Stimulated activated CD4-positive, alpha-beta T cell treated with anti-CD3 and anti-CD28 coated beads, Interleukin-4, amount 100 ng/mL, for 24 hours (primary cell): ENCODE data around the gene SVOPL.
"Not testable (repeated sequence)": the region's sequence is repeated elsewhere in the genome, so short reads cannot be mapped to it uniquely, and the experiment has no call there.

ENCODE experiments used
- DNase-seq: peaks from one replicate; pipeline ENCODE4 v3.0.0-alpha.2; 2020

The SVOPL gene, protein sequence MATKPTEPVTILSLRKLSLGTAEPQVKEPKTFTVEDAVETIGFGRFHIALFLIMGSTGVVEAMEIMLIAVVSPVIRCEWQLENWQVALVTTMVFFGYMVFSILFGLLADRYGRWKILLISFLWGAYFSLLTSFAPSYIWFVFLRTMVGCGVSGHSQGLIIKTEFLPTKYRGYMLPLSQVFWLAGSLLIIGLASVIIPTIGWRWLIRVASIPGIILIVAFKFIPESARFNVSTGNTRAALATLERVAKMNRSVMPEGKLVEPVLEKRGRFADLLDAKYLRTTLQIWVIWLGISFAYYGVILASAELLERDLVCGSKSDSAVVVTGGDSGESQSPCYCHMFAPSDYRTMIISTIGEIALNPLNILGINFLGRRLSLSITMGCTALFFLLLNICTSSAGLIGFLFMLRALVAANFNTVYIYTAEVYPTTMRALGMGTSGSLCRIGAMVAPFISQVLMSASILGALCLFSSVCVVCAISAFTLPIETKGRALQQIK

DNA sequence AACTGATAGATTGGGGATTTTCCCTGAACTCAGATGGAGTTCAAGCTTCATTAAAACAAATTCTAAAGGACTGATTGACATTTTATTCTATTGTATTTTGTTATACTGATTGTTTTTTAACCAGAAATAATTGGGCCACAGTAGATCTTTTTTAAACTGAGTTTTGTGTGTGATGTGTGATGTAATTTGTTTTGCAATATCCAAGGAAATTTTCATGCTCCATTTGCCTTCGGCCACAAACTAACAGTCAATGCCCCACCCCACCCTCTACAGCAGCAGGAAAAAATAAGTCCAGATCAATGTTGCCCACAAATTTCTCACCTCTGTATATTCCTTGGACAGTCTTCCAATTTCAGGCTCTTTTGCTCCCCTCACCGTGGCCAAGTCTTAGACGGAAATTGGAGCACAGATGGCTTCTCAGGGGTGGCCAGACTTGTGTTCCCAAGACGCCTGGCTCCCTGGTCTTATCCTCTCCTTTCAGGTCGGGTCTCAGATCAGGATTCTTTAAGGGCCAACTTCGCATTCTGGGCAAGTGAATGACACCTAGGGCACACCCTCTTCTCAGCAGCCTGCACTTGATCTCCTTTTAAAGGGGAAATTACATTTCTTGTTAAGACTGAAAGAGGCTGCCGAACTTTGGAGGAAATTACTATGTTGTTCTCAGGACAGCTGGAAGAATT is at the start of gene SVOPL:
SVOPL (minus strand) TSS at position 506 of the 680 bp plus-strand sequence. CDS start 22,317 bp downstream, outside the sequence.
- DNase-seq: no peak

DNA sequence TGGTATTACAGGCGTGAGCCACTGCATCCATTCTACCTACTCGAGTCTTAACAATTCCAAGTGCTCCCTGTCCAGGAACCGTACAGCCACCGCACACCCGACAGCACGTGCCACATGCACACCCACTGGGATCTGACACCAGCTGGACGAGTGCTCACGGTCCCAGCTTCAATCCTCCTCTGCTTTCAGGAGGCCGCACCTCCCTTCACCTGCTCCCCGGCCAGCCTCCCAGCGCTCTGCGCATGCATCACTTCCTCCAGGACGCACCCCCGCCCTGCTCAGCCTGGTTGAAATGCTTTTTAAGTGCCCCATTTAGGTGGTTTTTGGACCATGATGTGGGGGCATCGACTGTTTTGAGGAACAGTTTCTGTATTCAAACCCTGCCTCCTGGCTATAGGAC is 49.3 kb upstream of the SVOPL start:
- DNase-seq: no peak

DNA sequence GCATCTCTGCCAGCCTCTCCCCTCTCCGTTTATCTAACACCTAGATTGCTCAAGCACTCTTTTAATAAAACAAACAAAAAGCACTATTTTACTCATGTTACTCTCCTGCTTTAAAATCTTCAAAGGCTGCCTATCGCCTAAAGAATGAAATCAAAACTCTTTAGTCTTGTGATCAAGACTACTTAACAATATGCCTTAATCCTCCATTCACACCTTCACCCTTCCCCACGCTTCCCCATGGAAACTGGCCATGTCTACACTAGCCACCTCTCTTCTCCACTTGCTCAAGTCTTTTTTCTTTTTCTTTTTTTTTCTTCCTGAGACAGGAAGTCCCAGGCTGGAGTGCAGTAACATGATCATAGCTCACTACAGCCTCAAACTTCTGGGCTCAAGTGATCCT is 48.8 kb upstream of the SVOPL start:
- no peak for DNase-seq

DNA sequence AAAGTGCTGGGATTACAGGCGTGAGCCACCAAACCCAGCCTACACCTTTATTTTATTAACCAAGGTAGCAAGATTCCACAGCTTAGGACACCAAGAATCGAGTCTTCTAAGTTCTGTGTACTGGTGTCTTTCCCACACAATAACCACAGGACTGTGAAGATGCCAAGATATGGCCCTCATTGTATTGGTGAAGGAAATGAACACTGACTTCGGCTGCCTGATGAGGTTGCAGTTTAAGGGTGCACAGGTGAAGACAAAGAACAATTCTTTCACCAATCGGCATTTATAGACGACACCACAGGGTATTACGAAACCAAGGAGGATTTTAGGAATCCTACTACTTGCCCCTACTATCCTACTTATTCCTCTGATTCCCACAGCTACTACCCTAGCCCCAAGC is 47.5 kb upstream of the SVOPL start:
- no peak for DNase-seq

DNA sequence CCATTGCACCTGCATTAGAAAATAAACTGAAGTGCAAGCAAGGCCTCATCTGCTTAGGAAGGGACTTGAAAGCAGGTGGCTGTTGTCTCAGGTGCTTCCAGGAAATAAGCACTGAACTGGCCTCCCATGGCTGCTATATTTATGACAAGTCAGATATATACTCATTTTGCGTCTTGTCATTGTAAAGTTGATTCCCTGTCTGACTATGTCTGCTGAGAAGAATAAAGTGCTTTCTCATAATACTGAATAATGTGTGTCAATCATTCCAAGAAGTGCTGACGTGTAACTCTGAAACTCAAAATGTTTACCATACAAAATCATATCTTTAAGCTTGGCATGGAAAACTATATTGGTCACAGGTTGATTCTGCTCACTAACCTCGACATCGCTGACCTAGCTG is 44.9 kb upstream of the SVOPL start:
- DNase-seq: no peak

DNA sequence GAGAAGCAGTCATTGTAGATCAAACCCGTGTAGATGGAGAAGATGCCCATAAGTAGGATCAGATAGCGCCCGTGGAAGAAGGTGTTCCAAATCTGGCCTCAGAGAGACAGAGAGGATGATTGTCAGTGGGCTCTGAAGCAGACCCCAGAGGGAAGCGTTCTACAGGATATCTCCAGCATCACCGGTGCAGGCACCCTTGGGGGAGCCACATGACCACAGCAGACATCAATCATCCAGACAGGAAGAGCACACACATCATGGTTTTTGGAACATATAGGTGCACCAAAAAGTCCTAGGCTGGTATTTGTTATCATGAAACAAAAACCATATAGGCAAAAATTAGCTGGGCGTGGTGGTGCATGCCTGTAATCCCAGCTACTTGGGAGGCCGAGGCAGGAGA is 44.0 kb upstream of the SVOPL start:
- DNase-seq: no peak

DNA sequence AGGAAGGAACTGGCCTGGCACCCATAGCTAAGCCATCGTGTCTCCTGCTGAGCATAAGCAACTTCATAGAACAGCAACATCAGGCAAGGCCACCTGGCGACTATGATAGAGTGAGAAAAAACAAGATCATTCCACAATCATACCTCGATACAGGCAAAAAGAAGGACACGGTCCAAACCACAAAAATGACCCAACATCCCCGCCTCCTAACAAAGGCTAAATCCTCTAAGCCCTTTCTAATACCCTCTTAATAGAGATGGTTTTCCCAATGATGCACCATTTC is 40.2 kb upstream of the SVOPL start:
- no peak for DNase-seq

DNA sequence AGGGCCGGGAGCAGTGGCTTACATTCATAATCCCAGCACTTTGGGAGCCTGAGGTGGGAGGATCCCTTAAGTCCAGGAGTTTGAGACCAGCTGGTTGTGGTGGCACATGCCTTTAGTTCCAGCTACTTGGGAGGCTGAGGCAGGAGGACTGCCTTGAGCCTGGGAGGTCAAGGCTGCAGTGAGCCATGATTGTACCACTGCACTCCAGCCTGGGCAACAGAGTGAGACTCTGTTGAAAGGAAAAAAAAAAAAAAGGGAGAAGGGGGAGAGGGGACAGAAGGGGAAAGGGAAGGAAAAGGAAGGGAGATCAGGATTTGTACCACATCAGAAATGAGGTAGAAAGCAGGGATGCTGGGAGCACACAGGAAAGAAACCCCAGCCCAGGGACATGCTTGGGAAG is 38.7 kb upstream of the SVOPL start:
- no peak for DNase-seq

DNA sequence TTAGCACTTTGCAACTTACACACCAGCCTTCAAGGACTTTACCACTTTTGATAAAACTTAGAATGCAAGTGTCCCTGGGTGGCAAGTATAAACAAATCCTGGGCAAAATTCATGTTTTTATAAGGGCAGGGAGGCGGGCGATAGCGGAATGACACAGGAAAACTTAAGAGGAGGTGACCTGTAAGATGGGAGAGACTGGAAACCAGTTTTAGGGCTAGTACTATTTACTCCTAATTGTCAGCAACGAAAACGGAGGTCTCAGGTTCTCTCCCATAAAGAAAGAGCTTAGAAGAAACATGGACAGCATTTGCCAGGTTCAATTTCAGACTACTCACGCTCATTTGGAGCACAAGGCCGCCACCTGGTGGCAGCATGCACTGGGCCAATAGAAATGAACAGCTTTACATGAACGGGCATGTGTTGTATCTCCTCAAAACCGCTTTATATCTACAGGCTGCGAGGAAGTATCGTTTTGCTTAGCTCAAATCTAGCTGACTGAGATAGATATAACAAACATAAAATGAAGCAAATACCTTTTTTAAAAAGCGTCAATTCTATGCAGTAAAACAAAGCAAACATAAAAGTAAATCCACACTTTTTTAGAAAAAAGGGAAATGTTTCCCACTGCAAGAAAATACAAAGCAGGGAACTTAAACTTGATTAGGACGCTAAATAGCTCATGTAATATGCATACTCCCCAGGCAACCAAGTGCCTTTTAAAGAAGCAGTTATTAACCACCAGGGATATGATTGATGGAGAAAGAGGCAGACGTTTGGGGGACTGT is 37.6 kb upstream of the SVOPL start:
- peak; percentile 82 for DNase-seq

DNA sequence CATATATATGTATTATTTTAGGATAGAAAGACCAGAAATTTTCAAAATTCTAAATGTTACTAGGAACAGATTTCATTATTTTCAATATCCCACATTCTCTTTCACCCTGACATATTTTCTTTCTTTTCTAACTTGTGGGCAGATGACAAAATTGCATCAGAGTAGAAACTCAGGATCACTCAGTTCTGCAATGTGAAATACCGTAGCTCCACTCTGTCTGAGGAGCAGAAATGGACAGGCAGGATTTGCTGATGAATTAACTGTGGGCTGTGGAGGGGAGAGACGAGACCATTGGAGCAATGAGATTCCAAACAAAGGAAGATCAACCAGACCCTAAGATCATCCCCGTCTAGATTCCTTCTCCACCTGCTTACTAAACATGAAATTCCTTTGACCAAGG is 37.0 kb upstream of the SVOPL start:
- no peak for DNase-seq

DNA sequence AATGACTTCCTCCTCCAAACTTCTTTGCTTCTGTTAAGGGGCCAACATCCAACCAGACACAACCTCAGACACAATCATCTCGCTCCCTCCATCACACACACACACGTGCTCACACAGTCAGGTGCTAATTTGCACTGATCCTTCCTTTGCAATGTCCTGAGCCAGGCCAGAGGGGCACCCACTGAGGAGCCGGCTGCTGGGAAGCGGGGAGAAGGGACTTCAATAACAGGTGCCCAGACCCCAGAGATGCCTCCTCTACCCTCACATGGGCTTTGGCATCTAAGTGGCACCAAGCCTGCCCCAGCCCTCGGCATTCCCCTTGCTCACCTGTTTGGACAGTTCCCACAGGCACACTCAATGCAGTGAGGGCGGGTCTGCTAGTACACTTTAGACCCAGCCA is 34.2 kb upstream of the SVOPL start:
- no peak for DNase-seq

DNA sequence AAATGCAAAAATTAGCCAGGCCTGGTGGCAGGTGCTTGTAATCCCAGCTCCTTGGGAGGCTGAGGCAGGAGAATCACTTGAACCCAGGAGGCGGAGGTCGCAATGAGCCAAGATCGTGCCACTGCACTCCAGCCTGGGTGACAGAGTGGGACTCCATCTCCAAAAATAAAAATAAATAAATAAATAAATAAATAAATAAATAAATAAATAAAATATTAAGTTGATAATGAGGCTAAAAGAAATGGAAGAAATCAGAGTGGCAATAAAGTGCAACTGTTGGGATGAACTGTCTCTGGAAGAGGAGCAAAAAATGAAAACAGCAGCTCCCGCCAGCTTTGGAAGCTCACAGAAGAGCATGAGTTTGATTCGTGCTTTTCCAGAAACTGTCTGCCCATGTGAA is 30.6 kb upstream of the SVOPL start:
- not testable (repeated sequence) for DNase-seq

DNA sequence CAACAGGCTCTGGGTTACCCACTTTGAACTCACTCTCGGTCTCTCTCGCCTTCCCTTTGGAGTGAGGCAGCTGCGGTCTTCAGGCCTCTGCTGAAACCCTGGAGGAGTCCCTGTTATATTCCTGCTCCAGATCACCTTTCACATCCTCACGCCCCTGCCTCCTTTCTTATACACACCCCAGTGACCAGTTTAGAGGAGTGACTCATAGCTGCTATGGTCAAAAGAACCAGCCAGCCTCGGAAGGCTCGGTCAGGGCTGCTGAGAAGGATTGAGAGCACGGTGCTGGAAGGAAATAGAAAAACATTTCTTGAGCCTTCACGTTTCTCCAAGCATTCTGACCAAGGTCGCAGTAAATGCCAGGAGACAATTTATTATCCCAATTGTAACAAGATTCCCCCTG is 28.3 kb upstream of the SVOPL start:
- no peak for DNase-seq

DNA sequence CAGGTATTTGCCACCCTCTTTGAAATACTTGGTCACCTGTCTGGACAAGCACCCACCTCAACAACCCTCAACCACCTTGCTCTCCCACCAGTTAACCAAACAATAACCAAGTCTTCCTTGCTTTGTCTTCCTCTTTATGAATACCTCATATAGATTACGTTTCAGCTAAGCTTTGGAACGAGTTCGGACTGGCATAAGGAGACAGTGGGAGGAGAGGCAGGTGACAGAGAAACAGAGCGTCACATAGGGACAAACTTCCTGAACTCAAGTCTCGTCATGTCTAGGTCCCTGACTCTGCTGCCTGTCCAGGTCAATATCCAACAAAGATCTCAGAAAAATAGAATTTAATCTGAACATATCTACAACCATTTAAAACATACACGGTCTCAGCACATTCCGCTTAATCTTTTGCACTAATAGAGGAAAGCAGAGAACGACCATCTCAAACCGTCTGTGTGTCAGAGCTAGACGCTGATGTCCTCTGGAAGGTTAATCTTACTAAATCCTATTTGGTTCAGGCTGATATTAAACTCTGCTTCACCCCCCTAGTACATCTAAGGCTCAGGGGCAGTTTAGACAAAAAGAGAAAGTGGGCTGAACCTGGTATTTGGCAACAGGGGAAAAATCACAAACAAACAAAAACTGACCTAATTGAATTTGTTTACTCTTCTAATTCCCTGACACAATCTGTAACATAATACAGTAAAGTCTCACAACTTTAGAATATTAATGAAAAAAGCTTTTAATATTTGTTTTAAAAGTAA is 26.4 kb upstream of the SVOPL start:
- no peak for DNase-seq

DNA sequence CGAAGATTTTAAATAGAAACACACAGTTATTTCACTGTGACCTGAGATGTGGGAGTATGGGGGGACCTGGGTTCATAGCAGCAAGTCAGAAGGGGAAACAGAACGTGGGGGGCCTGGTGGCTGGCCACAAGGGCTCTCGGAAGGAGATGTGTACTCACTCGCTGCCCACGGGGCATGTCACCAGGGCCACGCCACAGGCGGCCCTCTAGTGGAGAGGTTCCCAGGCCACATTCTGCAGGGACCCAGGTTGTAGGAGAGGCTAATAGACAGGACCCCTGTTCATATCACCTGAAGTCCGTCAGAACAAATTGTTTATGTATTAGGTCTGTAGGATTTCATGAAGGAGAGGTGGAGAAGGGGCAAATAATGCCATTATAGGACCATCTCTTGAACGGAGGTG is 25.1 kb upstream of the SVOPL start:
- DNase-seq: no peak

DNA sequence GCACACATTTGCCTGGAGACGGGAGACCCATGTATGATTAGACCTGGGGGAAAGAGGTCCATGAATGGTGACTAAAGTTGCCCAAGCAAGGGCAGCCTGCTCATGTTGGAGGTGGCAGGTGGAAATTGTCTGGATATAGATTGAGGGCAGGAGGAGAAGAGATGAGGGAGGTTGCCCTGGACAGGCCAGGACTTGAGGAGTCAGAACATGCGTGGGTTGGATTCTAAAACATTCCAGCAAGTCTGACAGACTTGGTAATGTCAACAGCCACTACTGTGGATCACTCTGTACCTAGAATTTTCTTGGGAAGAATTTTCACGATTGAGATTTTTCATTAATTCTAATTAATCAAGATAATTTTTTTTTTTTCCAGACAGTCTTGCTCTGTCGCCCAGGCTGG is 19.1 kb upstream of the SVOPL start:
- DNase-seq: no peak

DNA sequence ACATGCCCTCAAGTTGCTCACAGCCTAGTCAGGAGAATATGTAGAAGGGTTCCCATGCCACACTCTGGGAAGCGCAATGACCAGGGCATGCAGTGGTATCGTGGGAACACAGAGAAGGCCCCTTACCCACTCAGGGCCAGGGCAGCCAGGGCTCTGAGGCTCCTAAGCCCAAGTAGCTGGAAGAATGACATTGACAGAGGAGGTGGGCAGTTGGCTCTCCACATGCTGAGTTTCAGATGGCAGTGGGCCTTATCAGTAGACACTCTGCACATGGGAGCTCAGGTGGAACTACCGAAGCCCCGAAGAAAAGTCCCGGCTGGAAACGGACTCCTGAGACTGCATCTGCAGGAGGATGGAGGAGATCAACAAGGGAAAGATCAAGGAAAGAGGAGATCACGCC is 15.7 kb upstream of the SVOPL start:
- no peak for DNase-seq

DNA sequence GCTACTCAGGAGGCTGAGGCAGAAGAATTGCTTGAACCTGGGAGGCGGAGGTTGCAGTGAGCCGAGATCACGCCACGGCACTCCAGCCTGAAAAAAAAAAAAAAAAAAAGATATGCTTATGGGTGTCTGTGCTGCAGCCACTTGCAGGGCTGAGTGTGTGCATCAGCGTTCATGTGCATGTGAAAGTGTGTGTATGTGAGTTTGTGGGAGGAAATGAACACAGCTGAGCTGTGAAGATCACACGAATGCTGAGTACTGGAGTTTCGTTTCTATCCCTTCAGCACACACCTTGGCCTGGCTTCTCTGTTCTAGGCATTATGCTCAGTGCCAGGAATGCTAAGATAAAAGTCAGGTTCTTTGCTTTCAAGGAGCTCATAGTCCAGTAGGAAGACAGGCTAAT is 12.0 kb upstream of the SVOPL start:
- no peak for DNase-seq

DNA sequence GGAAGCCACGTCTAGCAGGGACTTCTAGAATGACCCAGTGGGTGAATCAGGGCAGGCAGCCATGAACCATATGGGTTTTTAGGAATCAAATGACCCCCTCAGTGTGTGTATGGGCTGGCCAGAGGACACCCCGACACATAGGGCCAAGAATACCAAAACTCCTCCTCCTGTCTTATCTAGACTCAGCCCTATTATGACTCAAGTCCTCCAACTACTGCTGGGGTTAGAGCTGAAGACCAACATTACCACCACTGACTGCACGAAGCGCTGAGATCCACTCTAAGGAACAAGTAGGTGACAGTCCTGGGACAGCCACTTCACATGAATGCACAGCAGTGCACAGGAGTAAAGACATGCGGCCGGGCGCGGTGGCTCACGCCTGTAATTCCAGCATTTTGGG is 11.5 kb upstream of the SVOPL start:
- no peak for DNase-seq

DNA sequence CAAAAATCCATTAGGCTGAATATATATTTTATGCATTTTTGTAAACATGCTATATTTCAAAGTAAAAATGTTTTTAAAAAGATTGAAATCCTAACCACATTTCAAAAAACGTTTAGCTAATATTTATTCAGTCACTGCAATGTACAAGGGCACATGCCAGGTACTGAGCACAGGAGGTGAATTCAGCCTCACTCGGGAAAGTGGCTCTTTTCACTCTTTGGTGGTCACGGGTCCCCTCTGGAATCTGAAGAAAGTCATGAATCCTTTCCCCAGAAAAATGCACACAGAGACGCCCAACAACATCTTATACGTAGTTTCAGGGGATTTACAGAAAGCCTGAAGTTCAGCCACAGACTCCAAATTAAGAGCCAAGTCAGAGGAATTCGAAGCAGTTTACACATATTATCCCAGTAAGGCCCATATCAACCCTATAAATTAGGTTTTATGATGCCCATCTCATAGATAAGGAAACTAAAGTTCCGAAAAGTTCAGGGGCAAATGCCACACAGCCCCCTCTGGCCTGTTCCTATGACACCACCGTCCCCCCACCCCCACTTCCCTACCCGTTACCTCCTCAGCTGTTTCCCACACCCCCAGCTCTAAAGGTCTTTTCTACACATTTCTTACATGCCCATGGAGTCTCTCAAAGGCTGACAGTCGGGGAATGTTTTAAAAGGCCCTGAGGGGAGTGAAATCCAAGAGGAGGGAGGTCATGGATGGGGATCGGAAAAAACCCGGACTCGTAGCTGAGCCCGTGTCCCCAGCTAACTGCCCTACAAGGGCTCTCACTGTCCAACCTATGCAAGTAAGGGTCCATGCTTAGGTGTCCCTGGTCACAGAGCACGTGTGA is 9.6 kb upstream of the SVOPL start:
- DNase-seq: no peak

DNA sequence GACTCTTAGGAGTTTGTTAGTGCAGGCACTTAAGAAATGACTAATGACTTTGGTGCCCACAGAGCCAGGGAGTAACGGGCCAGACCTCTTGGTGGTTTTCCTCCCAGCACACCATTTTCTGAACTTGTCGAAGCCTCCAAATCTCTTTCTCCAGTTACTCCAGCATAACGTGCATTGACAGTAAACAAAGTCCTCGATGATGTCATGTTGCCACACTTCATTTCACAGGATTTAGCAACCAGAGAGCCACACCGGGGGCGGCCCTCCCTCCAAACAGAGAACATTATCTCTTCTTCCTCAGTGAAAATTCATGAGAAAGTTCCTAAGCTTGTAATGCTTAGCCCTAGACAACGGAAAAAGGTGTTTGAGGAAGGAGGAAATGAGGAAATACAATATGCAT is 4.0 kb upstream of the SVOPL start:
- no peak for DNase-seq

DNA sequence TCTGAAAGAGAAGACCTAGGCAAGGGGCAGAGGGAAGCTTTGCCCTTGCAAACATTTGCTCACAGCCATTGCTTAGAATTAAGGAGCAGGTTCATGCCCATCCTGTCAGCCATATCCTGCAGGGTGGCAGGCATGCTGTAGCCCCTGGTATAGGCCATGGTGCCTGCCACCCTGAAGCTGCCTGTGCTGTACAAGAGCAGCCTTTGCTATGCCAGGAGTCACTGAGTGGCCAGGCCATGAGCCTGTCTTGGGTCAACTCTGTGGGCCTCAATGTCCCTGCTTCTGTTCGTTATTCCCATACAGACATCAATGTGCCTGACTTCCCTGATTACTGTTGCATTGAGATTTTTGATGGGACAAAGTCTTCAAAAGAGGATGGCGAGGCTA is 368 bp upstream of the SVOPL start:
- no peak for DNase-seq
